Measurements from ENCODE around the gene SEMA6B. TPM values are rescaled to one million over a fixed set of nuclear protein-coding genes. Genes with fewer than 3 reads are reported as not detected.

Gene SEMA6B
- total RNA-seq, 1 donor from 2014 or later: 6.9 TPM

DNA sequence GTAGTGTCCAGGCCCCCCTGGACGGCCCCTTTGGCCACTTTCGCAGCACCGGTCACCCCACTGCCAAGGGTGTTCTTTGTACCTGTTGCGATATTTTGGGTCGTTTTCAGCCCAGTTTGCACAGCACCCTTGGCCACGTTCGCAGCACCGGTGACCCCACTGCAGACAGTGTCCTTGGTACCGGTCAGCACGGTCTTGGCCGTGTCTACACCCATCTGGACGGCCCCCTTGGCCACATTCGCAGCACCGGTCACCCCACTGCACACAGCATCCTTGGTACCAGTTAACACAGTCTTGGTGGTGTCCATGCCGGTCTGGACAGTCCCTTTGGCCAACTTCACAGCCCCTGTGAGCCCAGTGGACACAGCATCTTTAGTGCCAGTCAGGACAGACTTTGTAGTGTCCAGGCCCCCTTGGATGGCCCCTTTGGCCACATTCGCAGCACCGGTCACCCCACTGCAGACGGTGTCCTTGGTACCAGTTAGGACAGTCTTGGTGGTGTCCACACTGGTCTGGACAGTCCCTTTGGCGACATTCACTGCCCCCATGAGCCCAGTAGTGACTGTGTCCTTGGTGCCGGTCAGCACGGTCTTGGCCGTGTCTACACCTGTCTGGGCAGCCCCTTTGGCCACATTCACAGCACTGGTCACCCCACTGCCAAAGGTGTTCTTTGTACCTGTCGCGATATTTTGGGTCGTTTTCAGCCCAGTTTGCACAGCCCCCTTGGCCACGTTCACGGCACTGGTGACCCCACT lies 48.0 kb downstream of the SEMA6B start:
- TF ChIP-seq, protein P1, sequence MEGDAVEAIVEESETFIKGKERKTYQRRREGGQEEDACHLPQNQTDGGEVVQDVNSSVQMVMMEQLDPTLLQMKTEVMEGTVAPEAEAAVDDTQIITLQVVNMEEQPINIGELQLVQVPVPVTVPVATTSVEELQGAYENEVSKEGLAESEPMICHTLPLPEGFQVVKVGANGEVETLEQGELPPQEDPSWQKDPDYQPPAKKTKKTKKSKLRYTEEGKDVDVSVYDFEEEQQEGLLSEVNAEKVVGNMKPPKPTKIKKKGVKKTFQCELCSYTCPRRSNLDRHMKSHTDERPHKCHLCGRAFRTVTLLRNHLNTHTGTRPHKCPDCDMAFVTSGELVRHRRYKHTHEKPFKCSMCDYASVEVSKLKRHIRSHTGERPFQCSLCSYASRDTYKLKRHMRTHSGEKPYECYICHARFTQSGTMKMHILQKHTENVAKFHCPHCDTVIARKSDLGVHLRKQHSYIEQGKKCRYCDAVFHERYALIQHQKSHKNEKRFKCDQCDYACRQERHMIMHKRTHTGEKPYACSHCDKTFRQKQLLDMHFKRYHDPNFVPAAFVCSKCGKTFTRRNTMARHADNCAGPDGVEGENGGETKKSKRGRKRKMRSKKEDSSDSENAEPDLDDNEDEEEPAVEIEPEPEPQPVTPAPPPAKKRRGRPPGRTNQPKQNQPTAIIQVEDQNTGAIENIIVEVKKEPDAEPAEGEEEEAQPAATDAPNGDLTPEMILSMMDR (IDR thresholded peaks at IDR 0.05; ENCODE audit: unreplicated experiment): no peak

DNA sequence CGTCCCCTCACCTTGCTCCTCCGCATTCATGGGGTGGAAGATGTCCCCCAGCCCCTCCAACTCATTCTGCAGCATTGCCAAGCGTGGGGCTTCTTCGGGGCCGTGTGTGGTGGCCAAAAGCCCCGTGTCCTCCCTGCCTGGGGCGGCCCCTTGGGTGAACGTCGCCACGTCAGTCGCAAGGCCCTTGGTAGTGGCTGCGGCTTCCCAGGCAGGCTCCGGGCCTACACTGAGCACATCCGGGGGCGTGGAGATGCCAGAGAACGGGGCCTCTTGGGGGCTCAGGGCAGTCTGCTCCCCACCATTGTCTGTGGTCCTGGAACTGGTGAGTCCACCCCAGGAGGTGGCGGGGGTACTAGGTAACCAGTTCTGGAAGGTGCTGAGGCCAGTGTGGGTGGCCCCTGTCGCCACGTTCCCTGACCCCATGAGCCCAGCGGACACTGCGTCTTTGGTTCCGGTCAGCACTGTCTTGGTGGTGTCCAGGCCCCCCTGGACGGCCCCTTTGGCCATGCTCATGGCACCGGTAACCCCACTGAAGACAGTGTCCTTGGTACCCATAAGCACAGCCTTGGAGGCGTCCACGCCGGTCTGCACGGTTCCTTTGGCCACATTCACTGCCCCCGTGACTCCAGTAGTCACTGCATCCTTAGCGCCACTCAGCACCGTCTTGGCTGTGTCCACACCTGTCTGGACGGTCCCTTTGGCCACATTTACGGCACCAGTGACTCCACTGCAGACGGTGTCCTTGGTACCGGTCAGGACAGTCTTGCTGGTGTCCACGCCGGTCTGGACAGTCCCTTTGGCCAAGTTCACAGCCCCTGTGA lies 48.8 kb downstream of the SEMA6B start:
- Mint-ChIP-seq H3K27me3 (ENCODE audit: low read depth) (no peaks in the 10 kb centered on the region), H3K36me3 (peaks cover 11% of the 10 kb centered on the region), H3K4me3 (no peak overlapping the region), H3K27ac (no peak overlapping the region), H3K9me3 (no peaks in the 10 kb centered on the region), H3K4me1 (no peaks in the 10 kb centered on the region)
- no peak for DNase-seq (ENCODE audit: low spot score in 2 of 2, unreplicated experiment in 2 of 2)
- TF ChIP-seq, protein P1 (IDR thresholded peaks at IDR 0.05; ENCODE audit: unreplicated experiment): no peak

More for the DNA sequence above, 48.0 kb downstream of the SEMA6B start:
- Mint-ChIP-seq H3K4me3 (no peak overlapping the region), H3K4me1 (no peaks in the 10 kb centered on the region), H3K27ac (no peak overlapping the region), H3K27me3 (ENCODE audit: low read depth) (peaks cover 2% of the 10 kb centered on the region), H3K9me3 (no peaks in the 10 kb centered on the region), H3K36me3 (peaks cover 3% of the 10 kb centered on the region)
- DNase-seq (ENCODE audit: low spot score in 2 of 2, unreplicated experiment in 2 of 2): no peak

DNA sequence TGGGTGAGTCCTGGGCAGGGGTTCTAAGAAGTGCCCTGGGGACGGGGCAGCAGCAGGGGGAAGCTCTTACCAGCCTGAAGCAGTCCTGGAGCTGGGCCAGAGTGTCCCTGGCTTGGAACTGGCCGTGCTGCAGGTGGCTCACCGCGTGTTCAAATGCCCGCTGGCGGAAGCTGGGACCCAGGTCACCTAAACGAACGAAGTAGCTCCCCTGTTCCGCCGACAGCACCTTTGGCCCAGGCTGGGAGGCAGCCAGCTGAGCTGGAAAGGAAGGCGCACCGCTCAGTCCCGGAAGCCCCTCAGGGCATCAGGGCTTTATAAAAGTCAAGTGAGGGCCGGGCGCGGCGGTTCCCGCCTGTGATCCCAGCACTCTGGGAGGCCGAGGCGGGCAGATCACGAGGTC lies 50.8 kb downstream of the SEMA6B start:
- DNase-seq (ENCODE audit: low spot score in 2 of 2, unreplicated experiment in 2 of 2): no peak

DNA sequence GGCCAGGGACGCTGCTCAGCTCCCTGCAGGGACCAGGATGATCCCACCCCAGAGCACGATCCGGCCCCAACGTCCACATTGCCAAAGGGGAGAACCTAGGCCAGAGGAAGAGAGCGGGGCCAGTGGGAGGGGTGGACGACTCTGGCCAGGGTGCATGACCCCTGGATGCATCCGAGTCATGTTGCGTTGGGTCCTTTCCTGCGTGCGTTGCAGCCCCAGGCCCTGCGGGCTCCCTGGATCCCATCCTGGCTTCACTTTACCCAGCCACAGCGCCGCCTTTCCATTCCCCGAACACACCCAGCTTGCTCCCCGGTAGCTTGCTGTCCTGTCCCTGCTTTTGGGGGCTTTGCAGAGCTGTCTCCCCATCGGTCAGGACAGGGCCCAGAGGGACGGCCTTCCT lies 51.7 kb downstream of the SEMA6B start:
- TF ChIP-seq, protein P1 (IDR thresholded peaks at IDR 0.05; ENCODE audit: unreplicated experiment): no peak
- Mint-ChIP-seq H3K4me1 (no peaks in the 10 kb centered on the region), H3K36me3 (peaks cover 15% of the 10 kb centered on the region), H3K4me3 (no peak overlapping the region), H3K27me3 (ENCODE audit: low read depth) (no peaks in the 10 kb centered on the region), H3K9me3 (no peaks in the 10 kb centered on the region), H3K27ac (no peak overlapping the region)
- DNase-seq (ENCODE audit: low spot score in 2 of 2, unreplicated experiment in 2 of 2): no peak

More for the DNA sequence above, 50.8 kb downstream of the SEMA6B start:
- no peak overlapping the region for H3K4me3 Mint-ChIP-seq
- no peaks in the 10 kb centered on the region for H3K4me1 Mint-ChIP-seq
- H3K27ac Mint-ChIP-seq: no peak overlapping the region
- no peaks in the 10 kb centered on the region for H3K27me3 Mint-ChIP-seq (ENCODE audit: low read depth)
- peaks cover 15% of the 10 kb centered on the region for H3K36me3 Mint-ChIP-seq
- H3K9me3 Mint-ChIP-seq: no peaks in the 10 kb centered on the region
- TF ChIP-seq, protein P1 (IDR thresholded peaks at IDR 0.05; ENCODE audit: unreplicated experiment): no peak

DNA sequence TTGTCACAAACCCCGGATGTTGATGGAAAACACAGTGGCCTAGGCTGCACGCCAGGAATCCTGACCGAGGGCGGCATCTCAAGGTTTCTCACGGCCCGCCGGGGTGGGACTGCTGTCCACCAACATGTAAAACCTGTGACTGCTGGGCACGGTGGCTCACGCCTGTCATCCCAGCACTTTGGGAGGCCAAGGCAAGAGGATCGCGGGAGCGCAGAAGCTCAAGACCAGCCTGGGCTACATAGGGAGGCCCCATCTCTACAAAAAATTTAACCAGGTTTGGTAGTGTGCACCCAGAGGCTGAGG lies 52.4 kb downstream of the SEMA6B start:
- Mint-ChIP-seq H3K9me3 (no peaks in the 10 kb centered on the region), H3K36me3 (peaks cover 15% of the 10 kb centered on the region), H3K27ac (no peak overlapping the region), H3K4me1 (no peaks in the 10 kb centered on the region), H3K27me3 (ENCODE audit: low read depth) (no peaks in the 10 kb centered on the region), H3K4me3 (no peak overlapping the region)
- TF ChIP-seq, protein P1 (IDR thresholded peaks at IDR 0.05; ENCODE audit: unreplicated experiment): no peak
- peak in 1 of 2 experiments; percentile 18 for DNase-seq (ENCODE audit: low spot score in 2 of 2, unreplicated experiment in 2 of 2)
